ENCODE results near the gene CCDC91.

DNA sequence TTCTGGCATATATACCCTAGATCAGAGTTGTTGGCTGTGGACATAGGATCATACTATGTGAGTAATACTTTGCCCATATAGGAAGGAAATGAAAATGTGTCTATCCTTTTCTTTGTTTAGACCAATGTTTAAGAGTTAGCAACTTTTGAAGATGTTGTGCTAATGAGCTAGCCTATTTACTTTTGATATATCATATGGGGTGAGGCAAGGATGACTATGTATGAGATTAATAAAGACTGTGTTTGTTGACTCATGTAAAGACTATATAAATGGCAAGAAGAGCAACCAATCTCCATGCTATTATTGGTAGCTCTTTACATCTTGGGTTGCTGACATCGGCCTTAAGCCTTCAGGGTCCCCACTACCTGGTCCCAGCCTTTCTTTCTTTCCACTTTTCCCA is 289.4 kb downstream of the CCDC91 start:
- TF ChIP-seq, protein P1, sequence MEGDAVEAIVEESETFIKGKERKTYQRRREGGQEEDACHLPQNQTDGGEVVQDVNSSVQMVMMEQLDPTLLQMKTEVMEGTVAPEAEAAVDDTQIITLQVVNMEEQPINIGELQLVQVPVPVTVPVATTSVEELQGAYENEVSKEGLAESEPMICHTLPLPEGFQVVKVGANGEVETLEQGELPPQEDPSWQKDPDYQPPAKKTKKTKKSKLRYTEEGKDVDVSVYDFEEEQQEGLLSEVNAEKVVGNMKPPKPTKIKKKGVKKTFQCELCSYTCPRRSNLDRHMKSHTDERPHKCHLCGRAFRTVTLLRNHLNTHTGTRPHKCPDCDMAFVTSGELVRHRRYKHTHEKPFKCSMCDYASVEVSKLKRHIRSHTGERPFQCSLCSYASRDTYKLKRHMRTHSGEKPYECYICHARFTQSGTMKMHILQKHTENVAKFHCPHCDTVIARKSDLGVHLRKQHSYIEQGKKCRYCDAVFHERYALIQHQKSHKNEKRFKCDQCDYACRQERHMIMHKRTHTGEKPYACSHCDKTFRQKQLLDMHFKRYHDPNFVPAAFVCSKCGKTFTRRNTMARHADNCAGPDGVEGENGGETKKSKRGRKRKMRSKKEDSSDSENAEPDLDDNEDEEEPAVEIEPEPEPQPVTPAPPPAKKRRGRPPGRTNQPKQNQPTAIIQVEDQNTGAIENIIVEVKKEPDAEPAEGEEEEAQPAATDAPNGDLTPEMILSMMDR (IDR thresholded peaks at IDR 0.05), result no peak
- no peak for TF ChIP-seq POLR2A (IDR thresholded peaks at IDR 0.05)
